ENCODE results near the gene PDLIM7.
"Not testable (repeated sequence)": the region's sequence is repeated elsewhere in the genome, so short reads cannot be mapped to it uniquely, and the experiment has no call there.

PDLIM7 gene

DNA sequence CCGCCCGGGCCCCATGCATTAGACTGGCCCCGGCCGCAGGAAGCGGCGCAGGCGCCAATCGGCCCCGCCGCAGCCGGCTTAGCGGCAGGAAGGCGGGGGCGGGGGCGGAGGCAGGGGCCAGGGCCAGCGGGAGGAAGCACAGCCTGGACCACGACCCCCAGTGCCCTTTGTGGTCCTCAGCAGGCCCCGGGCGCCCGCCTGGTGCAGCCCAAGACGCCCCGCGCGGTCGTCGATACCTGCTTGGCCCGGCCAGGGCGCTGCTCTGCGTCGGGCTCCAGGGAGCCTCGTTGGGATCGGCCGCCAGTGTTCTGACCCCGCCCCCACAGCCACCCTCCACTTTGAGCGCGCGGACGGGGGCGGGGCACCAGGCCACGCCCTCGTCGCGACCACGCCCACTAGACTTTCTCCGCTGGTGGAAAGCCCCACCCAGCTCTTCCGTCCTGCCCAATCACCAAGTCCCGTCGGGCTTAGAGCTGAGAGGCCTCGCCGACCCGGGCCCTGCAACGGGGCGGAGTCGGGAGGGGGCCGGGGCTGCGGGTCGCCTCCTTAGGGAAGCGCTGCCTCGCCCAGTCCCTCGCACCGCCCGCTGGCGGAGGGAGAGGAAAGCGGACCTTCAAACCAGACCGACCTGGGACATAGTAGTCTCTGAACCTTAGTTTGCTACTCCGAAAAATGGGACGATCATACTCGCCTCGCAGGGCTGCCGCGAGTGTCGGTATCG lies at the start of gene PDLIM7:
PDLIM7 (minus strand) TSS at position 313 of the 721 bp plus-strand sequence. CDS start 1,092 bp downstream, outside the sequence.
- FAIRE-seq (peak; percentile 58), DNase-seq (ENCODE audit: insufficient read length, low spot score) (peak; percentile 98)

- FAIRE-seq, result peak; percentile 88
- peak; percentile 80 for DNase-seq (ENCODE audit: insufficient read length, low spot score)
Observed at GRCh38 chr5:177546258-177546741, 48.9 kb upstream of the PDLIM7 start.

DNA sequence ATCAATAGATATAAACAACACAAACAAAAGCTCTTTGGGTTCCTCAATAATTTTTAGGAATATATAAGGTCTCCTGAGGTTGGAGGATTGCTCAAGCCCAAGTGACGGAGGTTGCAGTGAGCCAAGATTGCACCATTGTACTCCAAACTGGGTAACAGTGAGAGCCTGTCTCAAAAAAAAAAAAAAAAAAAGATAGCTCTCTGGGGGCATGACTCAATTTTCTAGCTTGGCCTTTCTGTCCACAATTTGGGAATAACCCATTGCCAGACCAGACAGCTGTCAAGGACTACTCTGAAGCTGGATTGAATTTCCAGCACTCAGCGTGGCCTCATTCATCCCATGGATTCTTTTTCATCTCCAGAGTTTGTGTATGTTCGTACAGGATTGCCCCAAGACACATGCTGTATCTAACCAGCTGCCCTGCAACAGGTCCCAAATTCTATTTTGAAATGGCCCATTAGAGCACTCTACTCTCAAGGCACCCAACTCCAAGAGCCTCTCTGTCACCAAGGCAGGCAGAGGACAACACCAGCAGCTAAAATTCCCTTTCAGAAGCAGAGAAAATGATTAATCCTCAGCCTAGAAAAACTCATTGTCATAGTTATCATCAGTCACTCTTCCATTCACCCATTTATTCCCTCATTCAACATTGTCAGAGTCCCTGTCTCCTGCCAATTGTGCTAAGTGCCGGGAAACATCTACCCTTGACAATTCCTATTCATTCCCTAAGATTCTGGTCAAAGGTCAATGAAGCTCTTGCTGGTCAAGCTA lies 48.3 kb upstream of the PDLIM7 start:
- no peak for FAIRE-seq

GRCh38 chr5:177542816-177543465 lies 45.5 kb upstream of the PDLIM7 start:
- FAIRE-seq, result no peak
- DNase-seq (ENCODE audit: insufficient read length, low spot score), result no peak

More for the DNA sequence above, 48.3 kb upstream of the PDLIM7 start:
- DNase-seq (ENCODE audit: insufficient read length, low spot score), result no peak

DNA sequence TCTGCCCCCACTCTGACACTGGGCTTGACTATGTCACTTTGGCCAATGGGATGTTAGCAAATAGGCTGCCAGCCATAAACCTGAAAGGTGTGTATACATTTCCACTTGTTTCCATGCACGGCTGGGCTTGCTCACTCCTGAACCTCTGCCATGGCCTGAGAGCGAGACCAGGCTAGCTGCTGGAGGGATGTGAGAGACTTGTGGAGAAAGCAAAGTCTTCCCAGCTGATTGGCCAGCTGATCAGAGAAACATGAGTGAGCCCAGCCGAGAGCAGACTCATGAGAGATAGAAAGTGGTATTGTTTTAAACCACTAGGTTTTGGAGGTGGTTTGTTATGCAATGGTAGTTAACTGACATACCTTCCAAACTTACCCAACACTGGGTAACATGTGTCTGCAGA lies 43.0 kb upstream of the PDLIM7 start:
- FAIRE-seq (no peak), DNase-seq (ENCODE audit: insufficient read length, low spot score) (no peak)

DNA sequence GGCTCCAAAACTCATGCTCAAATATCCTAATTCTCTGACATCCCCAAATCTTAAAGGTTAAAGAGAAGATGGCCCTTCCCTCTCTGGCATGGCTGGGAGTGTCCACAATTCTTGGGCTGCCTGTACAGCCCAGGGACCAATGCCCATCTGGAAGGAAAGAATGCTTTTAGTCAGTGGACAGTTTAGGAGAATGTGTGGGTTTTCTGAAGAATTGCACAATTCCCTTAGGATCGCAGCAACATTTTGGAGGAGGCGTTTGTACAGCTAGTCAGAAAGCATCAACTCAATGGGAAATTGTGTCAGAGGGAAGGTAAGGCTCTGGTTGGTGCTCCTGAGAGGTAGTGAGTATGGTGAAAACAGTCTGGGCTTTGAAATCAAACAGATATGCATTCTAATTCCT lies 42.0 kb upstream of the PDLIM7 start:
- DNase-seq (ENCODE audit: insufficient read length, low spot score) (no peak), FAIRE-seq (no peak)

GRCh38 chr5:177538876-177539275 lies 41.5 kb upstream of the PDLIM7 start:
- DNase-seq (ENCODE audit: insufficient read length, low spot score), result no peak
- FAIRE-seq, result no peak

- peak; percentile 4 for FAIRE-seq
- DNase-seq (ENCODE audit: insufficient read length, low spot score), result peak; percentile 62
Observed at GRCh38 chr5:177537389-177538361, 40.3 kb upstream of the PDLIM7 start.

GRCh38 chr5:177536386-177536785 lies 39.0 kb upstream of the PDLIM7 start:
- DNase-seq (ENCODE audit: insufficient read length, low spot score), result no peak
- FAIRE-seq, result no peak

DNA sequence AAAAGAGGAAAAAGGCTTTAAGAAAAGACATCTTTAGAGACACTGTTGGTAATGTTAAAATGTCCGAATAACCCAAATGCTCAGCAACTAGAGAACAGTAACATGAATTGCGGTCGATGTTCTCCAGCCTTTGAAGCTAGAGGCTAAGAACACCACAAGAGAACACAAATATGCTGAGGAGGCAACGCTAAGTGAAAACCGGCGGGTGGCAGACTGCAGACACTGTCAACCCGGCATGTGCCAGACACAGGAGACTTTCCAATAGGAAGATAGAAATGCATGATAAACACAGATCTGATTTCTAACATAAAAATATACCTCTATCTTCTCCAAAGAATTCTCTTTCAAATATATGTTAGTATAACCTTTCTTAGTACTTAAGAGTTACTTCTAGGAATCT lies 37.7 kb upstream of the PDLIM7 start:
- FAIRE-seq (no peak), DNase-seq (ENCODE audit: insufficient read length, low spot score) (no peak)

- not testable (repeated sequence) for FAIRE-seq; DNase-seq (ENCODE audit: insufficient read length, low spot score)
Observed at GRCh38 chr5:177534433-177534832, 37.0 kb upstream of the PDLIM7 start.

- FAIRE-seq (no peak), DNase-seq (ENCODE audit: insufficient read length, low spot score) (no peak)
Observed at GRCh38 chr5:177531209-177531940, 34.0 kb upstream of the PDLIM7 start.

DNA sequence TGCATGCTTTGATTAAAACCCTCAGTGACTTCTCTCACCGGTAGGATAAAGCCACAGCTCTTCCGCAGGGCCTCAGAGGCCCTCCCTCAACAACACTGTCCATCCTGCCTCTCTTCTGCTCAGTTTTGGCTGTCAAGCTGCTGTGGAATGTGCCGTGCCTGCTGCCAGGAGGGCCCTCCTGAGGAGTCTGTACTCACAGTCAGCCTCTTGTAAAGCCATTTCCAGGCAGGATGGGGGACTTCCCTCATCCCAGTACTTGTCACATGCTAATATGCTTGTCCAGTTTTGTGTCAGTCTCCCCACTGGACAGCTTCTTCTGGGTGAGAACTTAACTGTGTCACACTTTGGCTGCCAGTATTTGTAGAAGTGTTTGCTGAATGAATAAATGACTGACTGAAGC lies 33.2 kb upstream of the PDLIM7 start:
- no peak for DNase-seq (ENCODE audit: insufficient read length, low spot score)
- no peak for FAIRE-seq

DNA sequence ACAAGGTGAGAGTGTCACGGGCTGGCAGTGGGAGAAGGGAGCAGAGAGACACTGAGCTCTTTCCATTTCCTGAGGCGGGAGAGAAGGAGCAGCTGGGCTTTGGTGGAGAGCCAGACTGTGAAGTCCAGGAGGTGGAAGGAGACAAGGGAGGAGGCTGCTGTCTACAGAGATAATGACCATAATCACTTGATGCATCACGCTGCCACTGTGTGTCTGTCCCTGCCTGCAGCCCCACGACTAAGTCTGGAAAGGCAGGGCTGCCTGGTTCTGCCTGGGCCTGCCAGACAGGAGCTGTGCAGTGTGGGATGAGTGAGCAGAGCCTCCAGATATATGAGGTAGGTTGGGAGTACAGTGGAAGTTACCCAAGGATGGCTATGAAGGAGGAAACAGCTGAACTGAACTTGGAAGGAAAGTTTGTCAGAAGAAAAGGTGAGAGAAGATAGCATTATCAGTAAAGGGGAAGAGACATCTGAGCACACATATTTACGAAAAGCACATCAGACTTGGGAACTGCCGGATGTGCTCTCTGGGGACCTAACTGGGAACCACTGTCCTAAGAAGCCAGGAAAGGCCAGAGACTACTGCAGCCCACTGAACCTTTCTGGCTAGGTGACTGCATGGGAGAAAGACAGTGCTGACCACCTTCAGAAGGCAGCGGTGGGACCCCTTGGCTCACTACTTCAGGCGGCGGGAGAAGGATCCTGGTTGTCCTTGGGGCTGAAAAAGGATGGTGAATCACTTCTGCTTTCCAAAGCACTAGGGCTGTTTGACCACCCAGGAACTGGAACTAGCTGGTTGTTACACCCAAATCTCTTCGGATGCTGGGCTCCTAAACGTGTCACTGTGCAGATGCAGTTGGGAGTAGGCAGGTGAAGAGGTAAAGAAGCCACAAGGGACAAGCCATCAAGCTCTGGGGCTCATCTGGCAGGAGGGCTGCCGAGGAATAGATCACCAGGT lies 32.1 kb upstream of the PDLIM7 start:
- FAIRE-seq (no peak), DNase-seq (ENCODE audit: insufficient read length, low spot score) (no peak)

DNA sequence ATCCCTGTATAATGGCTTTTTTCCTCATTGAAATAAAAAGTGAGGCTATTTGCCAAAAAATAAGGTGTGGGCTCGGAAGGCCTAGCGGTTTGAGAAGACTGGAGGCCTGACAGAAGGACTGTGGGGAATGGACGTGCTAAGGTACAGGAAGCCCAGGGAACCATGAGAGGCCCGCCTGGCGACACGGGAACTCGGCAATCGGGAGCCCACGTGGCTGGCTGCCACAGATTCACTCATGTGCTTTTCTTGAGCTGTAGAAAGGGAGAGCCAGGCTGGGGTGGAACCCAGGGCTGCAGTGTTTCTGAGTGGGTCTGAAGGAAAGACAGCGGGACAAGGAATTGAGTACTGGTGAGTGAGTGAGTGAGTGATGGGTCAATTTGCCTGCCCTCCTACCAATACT lies 31.2 kb upstream of the PDLIM7 start:
- FAIRE-seq, result no peak
- DNase-seq (ENCODE audit: insufficient read length, low spot score), result no peak

GRCh38 chr5:177527595-177527994 lies 30.2 kb upstream of the PDLIM7 start:
- FAIRE-seq (no peak), DNase-seq (ENCODE audit: insufficient read length, low spot score) (no peak)

- DNase-seq (ENCODE audit: insufficient read length, low spot score) (no peak), FAIRE-seq (no peak)
Observed at GRCh38 chr5:177526791-177527190, 29.4 kb upstream of the PDLIM7 start.

GRCh38 chr5:177526191-177526590 lies 28.8 kb upstream of the PDLIM7 start:
- no peak for FAIRE-seq

More at GRCh38 chr5:177526191-177526590, 28.8 kb upstream of the PDLIM7 start:
- no peak for DNase-seq (ENCODE audit: insufficient read length, low spot score)
